ENCODE results near the gene ANKLE2. TPM values are rescaled to one million over a fixed set of nuclear protein-coding genes. Genes with fewer than 3 reads are reported as not detected.

ANKLE2 gene
- total and polyA plus RNA-seq, 7 donors, result 24.1 to 56.2 (median 29.7) TPM

DNA sequence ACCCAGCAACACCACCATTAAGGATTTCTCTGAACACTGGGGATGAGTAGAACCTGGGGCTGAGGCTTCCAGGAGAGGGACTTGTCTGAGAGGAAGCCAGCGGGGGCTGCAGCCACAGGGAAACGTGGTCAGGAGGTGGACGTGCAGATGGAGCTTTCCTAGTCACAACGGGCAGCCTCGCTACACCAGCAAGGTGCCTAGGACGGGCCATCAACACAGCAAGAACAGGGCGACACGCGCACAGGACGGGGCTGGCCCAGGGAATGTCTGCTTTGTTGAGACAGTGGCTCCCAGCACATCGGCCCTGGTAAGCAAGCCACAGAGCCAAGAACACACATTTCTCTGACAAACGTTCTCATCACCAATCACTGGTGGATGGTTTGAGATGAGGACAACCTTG lies 25.3 kb downstream of the ANKLE2 start:
- H3K27me3 ChIP-seq (ENCODE audit: insufficient read depth in 3 of 3, low read length in 2 of 3), result no peaks in the 10 kb centered on the region
- H3K27ac ChIP-seq, result no peak overlapping the region
- intact Hi-C loops (cut with DNase I), result no loop called here
- no peaks in the 10 kb centered on the region for H3K9me3 ChIP-seq
- H3K36me3 ChIP-seq (ENCODE audit: insufficient read depth in 1 of 2, low read depth in 1 of 2), result peaks cover 26 to 89% of the 10 kb centered on the region in 2 donors
- H3K4me3 ChIP-seq, result no peak overlapping the region
- no peaks in the 10 kb centered on the region for H3K4me1 ChIP-seq
- DNase-seq (no peak), ATAC-seq (no peak)
- 92 to 94% (median 92%) methylated on average over 12 of the region's 12 CpGs for WGBS, 3 donors
- TF ChIP-seq, protein P1, sequence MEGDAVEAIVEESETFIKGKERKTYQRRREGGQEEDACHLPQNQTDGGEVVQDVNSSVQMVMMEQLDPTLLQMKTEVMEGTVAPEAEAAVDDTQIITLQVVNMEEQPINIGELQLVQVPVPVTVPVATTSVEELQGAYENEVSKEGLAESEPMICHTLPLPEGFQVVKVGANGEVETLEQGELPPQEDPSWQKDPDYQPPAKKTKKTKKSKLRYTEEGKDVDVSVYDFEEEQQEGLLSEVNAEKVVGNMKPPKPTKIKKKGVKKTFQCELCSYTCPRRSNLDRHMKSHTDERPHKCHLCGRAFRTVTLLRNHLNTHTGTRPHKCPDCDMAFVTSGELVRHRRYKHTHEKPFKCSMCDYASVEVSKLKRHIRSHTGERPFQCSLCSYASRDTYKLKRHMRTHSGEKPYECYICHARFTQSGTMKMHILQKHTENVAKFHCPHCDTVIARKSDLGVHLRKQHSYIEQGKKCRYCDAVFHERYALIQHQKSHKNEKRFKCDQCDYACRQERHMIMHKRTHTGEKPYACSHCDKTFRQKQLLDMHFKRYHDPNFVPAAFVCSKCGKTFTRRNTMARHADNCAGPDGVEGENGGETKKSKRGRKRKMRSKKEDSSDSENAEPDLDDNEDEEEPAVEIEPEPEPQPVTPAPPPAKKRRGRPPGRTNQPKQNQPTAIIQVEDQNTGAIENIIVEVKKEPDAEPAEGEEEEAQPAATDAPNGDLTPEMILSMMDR (IDR thresholded peaks at IDR 0.05), result no peak

DNA sequence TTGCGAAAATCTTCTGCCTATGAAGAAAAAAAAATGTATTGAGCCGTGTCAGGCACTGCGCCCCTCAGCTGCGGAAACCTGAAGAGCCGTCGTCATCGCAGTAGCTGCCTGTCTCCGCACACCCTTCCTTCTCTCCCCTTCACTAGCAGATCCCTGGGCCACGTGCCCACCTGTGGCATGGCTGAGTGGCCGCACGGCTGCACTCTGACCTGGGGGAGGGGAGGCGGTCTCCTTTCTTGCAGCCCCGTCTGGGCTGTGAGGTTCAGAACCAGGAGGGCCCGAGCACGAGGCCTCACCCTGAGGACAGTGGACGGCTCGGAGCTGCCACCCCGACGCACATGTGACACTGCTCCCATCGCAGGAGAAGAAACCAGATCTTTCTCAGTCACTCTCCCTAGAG lies 26.1 kb downstream of the ANKLE2 start:
- Histone ChIP-seq H3K36me3 (ENCODE audit: insufficient read depth in 1 of 2, low read depth in 1 of 2) (peaks cover 28 to 89% of the 10 kb centered on the region in 2 donors), H3K4me3 (no peak overlapping the region), H3K9me3 (no peaks in the 10 kb centered on the region), H3K27ac (no peak overlapping the region), H3K27me3 (ENCODE audit: insufficient read depth in 3 of 3, low read length in 2 of 3) (no peaks in the 10 kb centered on the region), H3K4me1 (no peaks in the 10 kb centered on the region)
- ATAC-seq (no peak), DNase-seq (no peak)
- 89 to 93% (median 91%) methylated on average over 16 to 20 of the region's 20 CpGs for WGBS, 3 donors
- intact Hi-C loops (cut with DNase I), result no loop called here
- TF ChIP-seq, protein P1 (IDR thresholded peaks at IDR 0.05), result no peak

DNA sequence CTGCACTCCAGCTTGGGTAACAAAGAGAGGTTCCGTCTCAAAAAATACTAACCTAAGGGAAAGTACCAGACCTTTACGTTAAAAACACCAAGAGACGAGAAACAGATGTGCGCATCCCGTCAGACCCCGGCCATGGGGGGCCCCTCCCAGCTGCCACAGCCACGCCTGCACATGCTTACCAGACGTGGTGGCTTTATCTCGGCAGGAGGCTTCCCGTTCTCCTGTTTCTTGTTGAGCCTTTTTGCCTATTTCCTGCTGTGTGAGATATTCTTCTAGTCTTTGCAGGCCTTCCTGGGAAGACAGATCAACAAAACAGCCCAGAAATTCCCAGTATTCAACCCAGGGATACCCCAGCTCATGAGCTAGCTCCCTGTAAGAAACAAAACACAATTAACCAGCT lies 27.4 kb downstream of the ANKLE2 start:
- 71 to 80% (median 73%) methylated on average over 10 of the region's 10 CpGs for WGBS, 3 donors
- H3K9me3 ChIP-seq, result no peaks in the 10 kb centered on the region

DNA sequence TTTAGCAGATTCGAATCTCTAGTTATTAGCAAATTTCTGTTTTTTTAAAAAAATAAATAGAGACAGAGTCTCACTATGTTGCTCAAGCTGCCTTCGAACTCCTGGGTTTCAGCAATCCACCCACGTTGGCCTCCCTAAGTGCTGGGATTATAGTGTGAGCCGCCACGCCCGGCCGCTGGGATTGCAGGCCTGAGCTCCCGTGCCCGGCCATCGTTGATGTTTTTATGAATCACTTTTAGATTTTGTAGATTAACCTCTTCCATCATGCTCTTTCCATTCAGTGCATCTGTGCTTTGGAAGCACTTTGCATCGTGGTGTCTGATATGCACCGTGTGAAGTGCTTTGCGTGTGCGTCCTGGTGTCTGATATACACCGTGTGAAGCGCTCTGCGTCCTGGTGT lies 30.1 kb downstream of the ANKLE2 start:
- Histone ChIP-seq H3K4me1 (no peaks in the 10 kb centered on the region), H3K27ac (no peak overlapping the region), H3K4me3 (no peak overlapping the region), H3K36me3 (ENCODE audit: insufficient read depth in 1 of 2, low read depth in 1 of 2) (peaks cover 19 to 84% of the 10 kb centered on the region in 2 donors), H3K27me3 (ENCODE audit: insufficient read depth in 3 of 3, low read length in 2 of 3) (no peaks in the 10 kb centered on the region), H3K9me3 (no peaks in the 10 kb centered on the region)
- ATAC-seq (no peak), DNase-seq (no peak)
- intact Hi-C loops (cut with DNase I), result no loop called here
- 86 to 89% (median 88%) methylated on average over 17 of the region's 17 CpGs for WGBS, 3 donors
- TF ChIP-seq, protein P1 (IDR thresholded peaks at IDR 0.05), result no peak

More for the DNA sequence above, 27.4 kb downstream of the ANKLE2 start:
- no peaks in the 10 kb centered on the region for H3K27me3 ChIP-seq (ENCODE audit: insufficient read depth in 3 of 3, low read length in 2 of 3)
- TF ChIP-seq, protein P1 (IDR thresholded peaks at IDR 0.05), result no peak
- ATAC-seq (no peak), DNase-seq (no peak)
- H3K36me3 ChIP-seq (ENCODE audit: insufficient read depth in 1 of 2, low read depth in 1 of 2), result peaks cover 19 to 84% of the 10 kb centered on the region in 2 donors
- H3K4me1 ChIP-seq, result no peaks in the 10 kb centered on the region
- H3K27ac ChIP-seq, result no peak overlapping the region
- no peak overlapping the region for H3K4me3 ChIP-seq
- intact Hi-C loops (cut with DNase I), result no loop called here

DNA sequence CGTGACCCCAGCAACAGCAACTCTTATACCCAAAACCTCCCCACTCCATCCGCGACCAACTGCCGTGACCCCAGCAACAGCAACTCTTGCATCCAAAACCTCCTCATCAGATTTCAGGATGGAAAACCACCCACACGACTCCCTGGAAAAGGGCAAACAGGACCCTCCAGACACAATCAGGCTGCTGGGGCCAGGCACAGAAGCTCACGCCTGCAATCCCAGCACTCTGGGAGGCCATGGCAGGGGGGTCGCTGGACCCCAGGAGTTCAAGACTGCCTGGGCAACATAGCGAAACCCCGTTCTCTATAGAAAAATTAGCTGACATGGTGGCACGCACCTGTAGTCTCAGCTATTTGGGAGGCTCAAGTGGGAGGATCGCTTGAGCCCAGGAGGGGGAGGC lies 31.3 kb downstream of the ANKLE2 start:
- H3K4me3 ChIP-seq, result no peak overlapping the region
- no peaks in the 10 kb centered on the region for H3K27me3 ChIP-seq (ENCODE audit: insufficient read depth in 3 of 3, low read length in 2 of 3)
- peaks cover 15 to 84% of the 10 kb centered on the region in 2 donors for H3K36me3 ChIP-seq (ENCODE audit: insufficient read depth in 1 of 2, low read depth in 1 of 2)
- TF ChIP-seq, protein P1 (IDR thresholded peaks at IDR 0.05), result no peak
- H3K9me3 ChIP-seq, result no peaks in the 10 kb centered on the region
- ATAC-seq (peak in 1 of 4 donors; percentile 17), DNase-seq (no peak)
- no peaks in the 10 kb centered on the region for H3K4me1 ChIP-seq
- 93% methylated on average over 11 of the region's 11 CpGs for WGBS, 3 donors
- intact Hi-C loops (cut with DNase I), result no loop called here
- no peak overlapping the region for H3K27ac ChIP-seq
